Body of pancreas (tissue), 4 donors: ENCODE measurements around the gene CD300E. TPM values are rescaled to one million over a fixed set of nuclear protein-coding genes. Genes with fewer than 3 reads are reported as not detected.

Source experiments
- ATAC-seq: fragments of 150-250 bp; one replicate; pipeline ENCODE4 v1.9.1; 2016
- DNase-seq, 4 donors: peaks; one replicate each; pipeline ENCODE4 v3.0.0-alpha.2; 2019
- H3K27ac ChIP-seq, 4 donors: fragments of 200-600 bp; sonication (generic); 1 replicate in 3 of 4; 2 replicates in 1 of 4; pipeline versions ENCODE4 v1.5.1 to v1.6.1; 2016 to 2019; ENCODE audit warnings: mild to moderate bottlenecking in 1 of 4, mixed read lengths in 1 of 4, moderate library complexity in 1 of 4
- H3K27me3 ChIP-seq, 2 donors: fragments of 200-600 bp; sonication (generic); one replicate each; pipeline ENCODE4 v1.6.0; 2016; ENCODE audit warnings: mild to moderate bottlenecking in 1 of 2
- H3K36me3 ChIP-seq, 2 donors: fragments of 200-600 bp; sonication (generic); replicated peaks in 1 of 2; 2 replicates each; pipeline ENCODE4 v1.5.1; 2016; ENCODE audit warnings: low read depth in 2 of 2; ENCODE audit not compliant: insufficient read depth in 1 of 2
- H3K4me1 ChIP-seq: fragments of 200-600 bp; sonication (generic); one replicate; pipeline ENCODE4 v1.6.0; 2016
- H3K4me3 ChIP-seq, 2 donors: fragments of 200-600 bp; sonication (generic); 1 replicate in 1 of 2; 2 replicates in 1 of 2; pipeline ENCODE4 v1.5.1; 2016 to 2019
- H3K9me3 ChIP-seq, 3 donors: fragments of 200-600 bp; sonication (generic); 1 replicate in 2 of 3; 2 replicates in 1 of 3; pipeline ENCODE4 v1.5.1; 2016
- POLR2A ChIP-seq, 3 donors: fragments of 450-650 bp; IDR thresholded peaks; one replicate each; pipeline ENCODE4 v1.6.1; 2016; ENCODE audit warnings: antibody characterized with exemption in 3 of 3, mild to moderate bottlenecking in 2 of 3
- WGBS, 2 donors: methylation state at CpG; one replicate each; pipeline ENCODE4 v1.1.5; 2017; 5-methylcytosine and 5-hydroxymethylcytosine counted together
- intact Hi-C: fragments of 100-400 bp; cut with DNase I; formaldehyde crosslinking; loops from one replicate; pipeline ENCODE4 v1.15.1; 2023
- total RNA-seq, 2 donors: library from RNA; depleted of rRNA; stranded (reverse); fragments of >200 nt; gene quantifications; one replicate each; pipeline ENCODE4 v1.1.0, GENCODE V29; 2016
- TF ChIP-seq, protein P1 (sequence below), 7 experiments: fragments of 450-650 bp in 4 of 7; fragments of 200-600 bp in 3 of 7; sonication (generic) in 3 of 7; IDR thresholded peaks; one replicate each; pipeline ENCODE4 v1.5.1; 2016 to 2019; ENCODE audit warnings: antibody characterized with exemption in 7 of 7

Gene CD300E, protein sequence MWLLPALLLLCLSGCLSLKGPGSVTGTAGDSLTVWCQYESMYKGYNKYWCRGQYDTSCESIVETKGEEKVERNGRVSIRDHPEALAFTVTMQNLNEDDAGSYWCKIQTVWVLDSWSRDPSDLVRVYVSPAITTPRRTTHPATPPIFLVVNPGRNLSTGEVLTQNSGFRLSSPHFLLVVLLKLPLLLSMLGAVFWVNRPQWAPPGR
- total RNA-seq = not detected

DNA sequence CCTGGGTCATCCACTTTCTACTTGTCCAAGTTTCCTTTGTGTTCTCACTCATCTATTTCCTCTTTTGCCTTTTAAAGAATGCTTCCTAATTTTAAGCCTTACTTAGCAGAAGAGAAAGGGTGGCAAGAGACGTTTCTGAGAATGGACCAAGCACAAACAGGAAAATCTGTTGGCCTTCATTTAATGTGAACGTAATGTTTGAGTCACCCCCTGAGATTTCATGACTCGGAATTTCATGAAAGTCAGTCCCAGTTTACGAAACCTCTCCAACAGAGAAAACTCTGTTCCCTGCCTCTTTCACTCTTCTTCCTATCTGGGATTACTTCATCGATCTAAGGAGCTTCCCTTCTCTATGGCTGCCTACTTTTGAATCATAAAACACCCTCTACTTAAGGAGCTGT lies at the start of gene CD300E:
CD300E (minus strand) TSS at position 46 of the 401 bp plus-strand sequence. CDS start 117 bp downstream, outside the sequence.
- intact Hi-C loops = no loop called here
- Histone ChIP-seq H3K27ac (peak within 1 kb of the TSS in 1 of 4 donors; percentile 24), H3K9me3 (no peaks in the 10 kb centered on the region), H3K4me1 (no peaks in the 10 kb centered on the region), H3K27me3 (no peaks in the 10 kb centered on the region), H3K4me3 (no peak within 1 kb of the TSS), H3K36me3 (no peaks in the 10 kb centered on the region)
- no peak for ATAC-seq
- DNase-seq = no peak
- TF ChIP-seq POLR2A (IDR thresholded peaks at IDR 0.05) = no peak
- TF ChIP-seq, protein P1, sequence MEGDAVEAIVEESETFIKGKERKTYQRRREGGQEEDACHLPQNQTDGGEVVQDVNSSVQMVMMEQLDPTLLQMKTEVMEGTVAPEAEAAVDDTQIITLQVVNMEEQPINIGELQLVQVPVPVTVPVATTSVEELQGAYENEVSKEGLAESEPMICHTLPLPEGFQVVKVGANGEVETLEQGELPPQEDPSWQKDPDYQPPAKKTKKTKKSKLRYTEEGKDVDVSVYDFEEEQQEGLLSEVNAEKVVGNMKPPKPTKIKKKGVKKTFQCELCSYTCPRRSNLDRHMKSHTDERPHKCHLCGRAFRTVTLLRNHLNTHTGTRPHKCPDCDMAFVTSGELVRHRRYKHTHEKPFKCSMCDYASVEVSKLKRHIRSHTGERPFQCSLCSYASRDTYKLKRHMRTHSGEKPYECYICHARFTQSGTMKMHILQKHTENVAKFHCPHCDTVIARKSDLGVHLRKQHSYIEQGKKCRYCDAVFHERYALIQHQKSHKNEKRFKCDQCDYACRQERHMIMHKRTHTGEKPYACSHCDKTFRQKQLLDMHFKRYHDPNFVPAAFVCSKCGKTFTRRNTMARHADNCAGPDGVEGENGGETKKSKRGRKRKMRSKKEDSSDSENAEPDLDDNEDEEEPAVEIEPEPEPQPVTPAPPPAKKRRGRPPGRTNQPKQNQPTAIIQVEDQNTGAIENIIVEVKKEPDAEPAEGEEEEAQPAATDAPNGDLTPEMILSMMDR (IDR thresholded peaks at IDR 0.05) = no peak
- 37 to 46% methylated on average over 5 of the region's 5 CpGs for WGBS, 2 donors

DNA sequence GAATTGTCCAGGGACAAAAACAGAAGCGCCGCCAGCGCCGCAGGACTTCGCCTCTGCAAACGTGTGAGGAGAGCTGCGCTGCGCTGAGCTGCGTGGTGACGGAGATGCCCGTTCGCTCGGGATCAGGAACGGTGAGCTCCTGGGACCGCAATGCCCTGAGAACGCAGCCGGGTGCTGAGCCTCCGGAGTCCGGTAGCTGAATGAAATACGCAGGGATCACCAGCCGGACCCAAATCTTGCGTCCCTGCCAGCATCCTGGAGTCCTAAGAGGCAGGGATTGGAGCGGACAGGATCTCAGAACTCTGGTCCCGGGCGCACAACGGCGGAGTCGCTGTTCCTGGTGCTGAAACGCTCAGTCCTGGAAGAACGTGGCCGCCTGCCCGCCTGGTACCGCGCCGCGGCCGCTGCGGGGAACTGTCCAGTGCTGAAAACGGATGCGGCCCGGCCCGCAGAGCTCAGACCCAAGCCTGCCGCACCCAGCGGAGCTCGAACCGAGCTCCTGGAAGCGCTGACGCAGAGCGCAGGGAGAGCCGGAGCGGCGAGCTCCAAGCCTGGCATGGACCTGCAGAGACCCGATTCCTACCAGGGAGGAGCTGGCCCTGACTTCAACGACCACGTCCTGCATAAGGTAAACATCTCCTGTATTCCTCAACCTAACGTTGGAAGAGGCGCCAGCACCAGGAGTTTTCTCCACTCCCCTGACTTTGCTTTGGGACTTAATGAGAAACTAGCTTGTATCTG lies 47.7 kb upstream of the CD300E start:
- no peak overlapping the region for H3K27ac ChIP-seq
- DNase-seq = peak; percentile 61 to 74 (median 70)
- WGBS, 2 donors = 7 to 17% methylated on average over 7 to 57 of the region's 57 CpGs
- H3K27me3 ChIP-seq = peaks cover 0 to 4% of the 10 kb centered on the region in 2 donors
- H3K9me3 ChIP-seq = no peaks in the 10 kb centered on the region
- ATAC-seq = peak; percentile 68
- no peaks in the 10 kb centered on the region for H3K36me3 ChIP-seq
- TF ChIP-seq, protein P1 (IDR thresholded peaks at IDR 0.05) = no peak
- TF ChIP-seq POLR2A (IDR thresholded peaks at IDR 0.05) = no peak
- no peak overlapping the region for H3K4me3 ChIP-seq
- no peaks in the 10 kb centered on the region for H3K4me1 ChIP-seq
- intact Hi-C loops = no loop called here

DNA sequence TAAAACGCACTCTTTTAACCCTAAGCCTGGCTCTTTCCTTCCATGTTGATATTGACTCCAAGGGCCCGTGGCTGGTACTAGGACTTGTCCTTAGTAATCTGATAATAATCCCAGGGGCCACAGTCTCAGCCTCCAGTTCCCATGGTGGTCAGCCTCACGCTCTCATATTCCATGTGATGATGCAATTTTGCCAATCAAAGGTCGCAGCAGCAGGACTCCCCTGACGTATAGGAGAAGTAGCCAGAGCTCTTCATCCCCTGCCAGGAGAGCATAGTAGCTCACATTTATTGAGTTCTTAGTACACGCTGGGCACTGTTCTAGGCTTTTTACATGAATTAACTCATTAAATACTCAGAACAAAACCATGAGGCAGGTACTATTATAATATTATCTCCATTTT lies 46.8 kb upstream of the CD300E start:
- peaks cover 0 to 4% of the 10 kb centered on the region in 2 donors for H3K27me3 ChIP-seq
- 58 to 65% methylated on average over 5 to 6 of the region's 6 CpGs for WGBS, 2 donors
- H3K9me3 ChIP-seq = no peaks in the 10 kb centered on the region
- TF ChIP-seq, protein P1 (IDR thresholded peaks at IDR 0.05) = no peak
- no peak for TF ChIP-seq POLR2A (IDR thresholded peaks at IDR 0.05)
- intact Hi-C loops = no loop called here
- no peaks in the 10 kb centered on the region for H3K36me3 ChIP-seq
- ATAC-seq (no peak), DNase-seq (no peak)
- no peak overlapping the region for H3K4me3 ChIP-seq
- H3K4me1 ChIP-seq = no peaks in the 10 kb centered on the region
- H3K27ac ChIP-seq = no peak overlapping the region

DNA sequence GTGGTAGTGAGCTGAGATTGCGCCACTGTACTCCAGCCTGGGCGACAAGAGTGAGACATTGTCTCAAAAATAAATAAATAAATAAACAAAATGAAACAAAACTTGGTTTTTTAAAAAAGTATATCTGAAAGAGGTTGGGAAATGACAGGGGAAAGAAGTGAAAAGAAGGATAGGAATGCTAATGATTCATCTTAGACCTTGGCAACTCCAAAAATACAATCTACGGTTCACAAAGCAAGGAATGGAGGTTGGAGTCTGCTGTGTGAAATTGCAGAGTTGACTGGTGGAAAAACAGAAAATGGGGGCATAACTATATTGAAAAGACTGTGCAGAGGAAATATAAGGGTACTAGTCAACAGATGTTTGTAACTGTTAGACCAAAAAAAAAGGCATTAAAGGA lies 40.0 kb upstream of the CD300E start:
- Histone ChIP-seq H3K27me3 (no peaks in the 10 kb centered on the region), H3K36me3 (no peaks in the 10 kb centered on the region), H3K27ac (no peak overlapping the region), H3K4me3 (no peak overlapping the region), H3K9me3 (no peaks in the 10 kb centered on the region), H3K4me1 (no peaks in the 10 kb centered on the region)
- intact Hi-C loops = no loop called here
- TF ChIP-seq POLR2A (IDR thresholded peaks at IDR 0.05) = no peak
- TF ChIP-seq, protein P1 (IDR thresholded peaks at IDR 0.05) = no peak
- ATAC-seq (no peak), DNase-seq (no peak)
- 88 to 97% methylated on average over 3 of the region's 3 CpGs for WGBS, 2 donors
